Nephron progenitor cell (in vitro differentiated cells): ENCODE measurements around the gene DDX1.

Source experiments
- DNase-seq: peaks from one replicate; pipeline ENCODE4 v3.0.0; 2021
- H3K27ac Mint-ChIP-seq: 2 replicates; pipeline ENCODE4 v1.8.0; 2021; ENCODE audit warnings: mild to moderate bottlenecking, moderate library complexity, mixed read lengths
- H3K27me3 Mint-ChIP-seq: 2 replicates; pipeline ENCODE4 v1.8.0; 2021; ENCODE audit warnings: mild to moderate bottlenecking, low read depth, mixed read lengths; ENCODE audit not compliant: poor library complexity
- H3K36me3 Mint-ChIP-seq: 2 replicates; pipeline ENCODE4 v1.8.0; 2021; ENCODE audit warnings: low read depth, mixed read lengths
- H3K4me1 Mint-ChIP-seq: 2 replicates; pipeline ENCODE4 v1.8.0; 2021; ENCODE audit warnings: mixed read lengths
- H3K4me3 Mint-ChIP-seq: 2 replicates; pipeline ENCODE4 v1.8.0; 2021; ENCODE audit warnings: mild to moderate bottlenecking, moderate library complexity, mixed read lengths
- H3K9me3 Mint-ChIP-seq: 2 replicates; pipeline ENCODE4 v1.8.0; 2021; ENCODE audit warnings: mild to moderate bottlenecking, moderate library complexity, mixed read lengths
- CTCF ChIP-seq: fragments of 200-600 bp; sonication (generic); IDR thresholded peaks from 2 replicates; pipeline ENCODE4 v1.5.0; 2021; ENCODE audit warnings: antibody characterized with exemption

Gene DDX1

GRCh38 chr2:15671409-15671808 lies 79.7 kb downstream of the DDX1 start:
- no peak overlapping the region for H3K27ac Mint-ChIP-seq
- peaks cover 6% of the 10 kb centered on the region for H3K36me3 Mint-ChIP-seq
- no peak for TF ChIP-seq CTCF
- peaks cover 11% of the 10 kb centered on the region for H3K9me3 Mint-ChIP-seq
- no peak overlapping the region for H3K4me3 Mint-ChIP-seq
- H3K4me1 Mint-ChIP-seq: peaks cover 80% of the 10 kb centered on the region
- peaks cover 3% of the 10 kb centered on the region for H3K27me3 Mint-ChIP-seq
- DNase-seq: no peak

- H3K36me3 Mint-ChIP-seq: peaks cover 6% of the 10 kb centered on the region
- DNase-seq: no peak
- H3K4me3 Mint-ChIP-seq: no peak overlapping the region
- peaks cover 11% of the 10 kb centered on the region for H3K9me3 Mint-ChIP-seq
- peaks cover 3% of the 10 kb centered on the region for H3K27me3 Mint-ChIP-seq
- TF ChIP-seq CTCF: no peak
- no peak overlapping the region for H3K27ac Mint-ChIP-seq
- H3K4me1 Mint-ChIP-seq: peaks cover 80% of the 10 kb centered on the region
Observed at GRCh38 chr2:15671842-15672815, 80.5 kb downstream of the DDX1 start.

- no peak for DNase-seq
- Mint-ChIP-seq H3K4me3 (no peak overlapping the region), H3K27ac (peak overlapping the region; percentile 75), H3K4me1 (peaks cover 80% of the 10 kb centered on the region), H3K36me3 (peaks cover 6% of the 10 kb centered on the region), H3K27me3 (peaks cover 3% of the 10 kb centered on the region), H3K9me3 (peaks cover 11% of the 10 kb centered on the region)
- TF ChIP-seq CTCF: no peak
Observed at GRCh38 chr2:15672961-15673918, 81.6 kb downstream of the DDX1 start.

DNA sequence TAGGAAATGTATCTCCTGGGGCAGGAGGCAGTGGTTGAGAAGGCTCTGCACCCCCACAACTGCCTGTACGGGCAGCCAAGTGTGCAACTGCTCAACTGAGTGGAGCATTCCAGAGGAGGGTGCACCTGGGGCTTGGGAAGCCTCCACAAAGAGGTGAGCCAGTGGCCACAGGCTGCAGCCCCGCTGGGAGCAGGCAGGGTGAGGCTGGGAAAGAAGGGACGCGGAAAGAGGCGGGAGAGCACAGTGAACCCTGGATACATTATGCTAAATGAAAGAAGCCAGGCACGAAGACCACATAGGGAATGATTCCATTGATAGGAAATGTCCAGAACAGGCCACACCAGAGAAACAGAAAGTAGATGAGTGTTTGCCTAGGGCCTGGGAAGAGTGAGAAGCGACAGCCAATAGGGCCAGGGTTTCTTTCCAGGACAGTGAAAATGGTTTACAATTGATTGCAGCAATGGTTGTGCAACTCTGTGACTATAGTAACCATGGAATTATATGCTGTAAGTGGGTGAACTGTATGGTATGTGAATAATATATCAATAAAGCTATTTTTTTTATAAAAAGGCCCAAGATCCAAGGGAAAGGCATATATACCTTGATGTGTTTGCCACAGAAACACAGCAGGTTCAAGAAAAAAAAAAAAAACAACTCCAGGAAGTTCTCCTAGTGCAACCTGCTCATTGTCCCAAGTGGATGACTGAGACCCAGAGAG lies 82.4 kb downstream of the DDX1 start:
- DNase-seq: peak; percentile 53
- no peak overlapping the region for H3K4me3 Mint-ChIP-seq
- peak overlapping the region; percentile 75 for H3K27ac Mint-ChIP-seq
- peaks cover 6% of the 10 kb centered on the region for H3K36me3 Mint-ChIP-seq
- H3K27me3 Mint-ChIP-seq: peaks cover 3% of the 10 kb centered on the region
- no peak for TF ChIP-seq CTCF
- H3K4me1 Mint-ChIP-seq: peaks cover 75% of the 10 kb centered on the region
- peaks cover 14% of the 10 kb centered on the region for H3K9me3 Mint-ChIP-seq

GRCh38 chr2:15674637-15675455 lies 83.2 kb downstream of the DDX1 start:
- DNase-seq: no peak
- peaks cover 69% of the 10 kb centered on the region for H3K4me1 Mint-ChIP-seq
- H3K9me3 Mint-ChIP-seq: peaks cover 22% of the 10 kb centered on the region
- no peak for TF ChIP-seq CTCF
- H3K36me3 Mint-ChIP-seq: peaks cover 12% of the 10 kb centered on the region
- H3K4me3 Mint-ChIP-seq: peak overlapping the region; percentile 8
- peak overlapping the region; percentile 61 for H3K27ac Mint-ChIP-seq
- peaks cover 9% of the 10 kb centered on the region for H3K27me3 Mint-ChIP-seq
